Astrocyte (in vitro differentiated cells and primary cell): Measurements from ENCODE around the gene MSRB2. TPM values are rescaled to one million over a fixed set of nuclear protein-coding genes. Genes with fewer than 3 reads are reported as not detected.

Experiments used
- total RNA-seq: library from RNA; stranded (reverse); gene quantifications from 2 replicates; pipeline ENCODE4 v1.2.1, GENCODE V29; 2021

MSRB2 gene
- total RNA-seq, 1 donor from 2014 or later, result 18.9 TPM

Other genes starting within 250 kb of the MSRB2 start
- gene ARMC3, start 167.5 kb upstream of the MSRB2 start, total RNA-seq, result 0.23 TPM in 1 of 2 replicates, not detected in the other
- gene PTF1A, start 96.7 kb downstream of the MSRB2 start, total RNA-seq, result not detected in 2 replicates
- 0.27 and 0.46 TPM in 2 replicates for gene C10orf67, start 249.2 kb downstream of the MSRB2 start, total RNA-seq